IPS DF 4.7 (cell line): ENCODE results near the gene VWA5A.
"Not testable (repeated sequence)": the region's sequence is repeated elsewhere in the genome, so short reads cannot be mapped to it uniquely, and the experiment has no call there.

Experiments used
- DNase-seq: peaks from one replicate; pipeline ENCODE4 v3.0.0-alpha.2; 2013; ENCODE audit warnings: low spot score; ENCODE audit errors: extremely low read depth

The VWA5A gene

GRCh38 chr11:124090996-124091395, 24.3 kb upstream of the VWA5A start:
- DNase-seq, result no peak

GRCh38 chr11:124093330-124093729, 21.9 kb upstream of the VWA5A start:
- DNase-seq, result no peak

GRCh38 chr11:124094731-124095130, 20.5 kb upstream of the VWA5A start:
- DNase-seq, result no peak

GRCh38 chr11:124096364-124096763, 18.9 kb upstream of the VWA5A start:
- DNase-seq, result no peak

- no peak for DNase-seq
These were observed 17.1 kb upstream of the VWA5A start for GRCh38 chr11:124098141-124098540.

GRCh38 chr11:124101737-124102136, 13.5 kb upstream of the VWA5A start:
- DNase-seq, result no peak

- no peak for DNase-seq
These were observed 7.1 kb upstream of the VWA5A start for GRCh38 chr11:124108156-124108555.

GRCh38 chr11:124109377-124109776, 5.9 kb upstream of the VWA5A start:
- no peak for DNase-seq

- no peak for DNase-seq
These were observed 5.0 kb upstream of the VWA5A start for GRCh38 chr11:124110201-124110600.

GRCh38 chr11:124113890-124114289, 1.4 kb upstream of the VWA5A start:
- DNase-seq, result no peak

- no peak for DNase-seq
These were observed 749 bp downstream of the VWA5A start for GRCh38 chr11:124115782-124116616.

GRCh38 chr11:124119103-124119502, 3.9 kb downstream of the VWA5A start:
- DNase-seq, result no peak

GRCh38 chr11:124120891-124121290, 5.6 kb downstream of the VWA5A start:
- no peak for DNase-seq

- DNase-seq, result no peak
These were observed 6.9 kb downstream of the VWA5A start for GRCh38 chr11:124122123-124122522.

GRCh38 chr11:124123622-124124021, 8.4 kb downstream of the VWA5A start:
- no peak for DNase-seq

- not testable (repeated sequence) for DNase-seq
These were observed 11.9 kb downstream of the VWA5A start for GRCh38 chr11:124127134-124127533.

- no peak for DNase-seq
These were observed 27.8 kb downstream of the VWA5A start for GRCh38 chr11:124143034-124143433.

- no peak for DNase-seq
These were observed 32.7 kb downstream of the VWA5A start for GRCh38 chr11:124147951-124148350.

GRCh38 chr11:124150684-124151083, 35.4 kb downstream of the VWA5A start:
- no peak for DNase-seq

GRCh38 chr11:124152770-124153407, 37.6 kb downstream of the VWA5A start:
- DNase-seq, result no peak

GRCh38 chr11:124153821-124154220, 38.6 kb downstream of the VWA5A start:
- DNase-seq, result no peak

- DNase-seq, result no peak
These were observed 44.2 kb downstream of the VWA5A start for GRCh38 chr11:124159481-124159880.

- no peak for DNase-seq
These were observed 45.7 kb downstream of the VWA5A start for GRCh38 chr11:124160986-124161385.
